SK-N-SH (cell line): ENCODE data around the gene CDC27. TPM values are rescaled to one million over a fixed set of nuclear protein-coding genes. Genes with fewer than 3 reads are reported as not detected.

Experiments used
- CTCF ChIA-PET: fragments of 300-600, 350-600 bp; formaldehyde crosslinking; extraction: SDS; loops from one replicate; lab custom pipeline; 2021; lab: Yijun Ruan, JAX
- POLR2A ChIA-PET: fragments of 350-600 bp; sonication (Branson Sonifier 250); formaldehyde crosslinking; extraction: SDS; loops from one replicate; lab custom pipeline; 2020; ENCODE audit warnings: antibody characterized with exemption, inconsistent platforms; lab: Yijun Ruan, JAX
- DNase-seq: peaks from one replicate; pipeline ENCODE4 v3.0.0; 2012
- H2AFZ ChIP-seq: fragments of 200-600 bp; sonication (generic); 2 replicates; pipeline ENCODE4 v1.8.1; 2016; ENCODE audit warnings: antibody characterized with exemption, mild to moderate bottlenecking, low read depth
- H3F3A ChIP-seq: fragments of 200-600 bp; sonication (generic); replicated peaks from 2 replicates; pipeline ENCODE3; 2016; ENCODE audit warnings: antibody characterized with exemption, mild to moderate bottlenecking; ENCODE audit not compliant: insufficient read depth
- H3K27ac ChIP-seq, 2 experiments: fragments of 200-500 bp in 1 of 2; fragments of 200-600 bp in 1 of 2; sonication (Bioruptor generic) in 1 of 2; sonication (generic), shearing (Covaris generic) in 1 of 2; 2 replicates each; pipeline versions ENCODE4 v1.5.1 to v1.6.1; 2014 to 2016; ENCODE audit warnings: low read depth in 2 of 2, inconsistent platforms in 1 of 2, low read length in 1 of 2, mild to moderate bottlenecking in 1 of 2, mixed read lengths in 1 of 2
- H3K27me3 ChIP-seq: fragments of 200-600 bp; sonication (generic), shearing (Covaris generic); 2 replicates; pipeline ENCODE4 v1.6.1; 2016; ENCODE audit warnings: mixed run types; ENCODE audit not compliant: insufficient read depth
- H3K36me3 ChIP-seq, 2 experiments: fragments of 200-500 bp in 1 of 2; fragments of 200-600 bp in 1 of 2; sonication (Bioruptor generic) in 1 of 2; sonication (generic) in 1 of 2; replicated peaks in 1 of 2; 2 replicates each; pipeline versions ENCODE3 to v1.5.1; 2014 to 2016; ENCODE audit warnings: low read length in 1 of 2, mild to moderate bottlenecking in 1 of 2; ENCODE audit not compliant: insufficient read depth in 2 of 2, control insufficient read depth in 1 of 2
- H3K4me1 ChIP-seq, 2 experiments: fragments of 200-500 bp in 1 of 2; fragments of 200-600 bp in 1 of 2; sonication (Bioruptor generic) in 1 of 2; sonication (generic), shearing (Covaris generic) in 1 of 2; 2 replicates each; pipeline versions ENCODE4 v1.5.1 to v1.6.1; 2014 to 2016; ENCODE audit warnings: low read depth in 1 of 2, low read length in 1 of 2, mixed run types in 1 of 2; ENCODE audit not compliant: insufficient read depth in 2 of 2, control insufficient read depth in 1 of 2
- H3K4me2 ChIP-seq: fragments of 200-600 bp; sonication (generic), shearing (Covaris generic); 2 replicates; pipeline ENCODE4 v1.6.1; 2017; ENCODE audit warnings: mixed run types
- H3K4me3 ChIP-seq, 2 experiments: fragments of 200-500 bp in 1 of 2; fragments of 200-600 bp in 1 of 2; sonication (Bioruptor generic) in 1 of 2; sonication (generic), shearing (Covaris generic) in 1 of 2; 2 replicates each; pipeline versions ENCODE4 v1.5.1 to v1.8.1; 2014 to 2016; ENCODE audit warnings: low read depth in 2 of 2, inconsistent platforms in 1 of 2, low read length in 1 of 2, mild to moderate bottlenecking in 1 of 2, mixed read lengths in 1 of 2, moderate library complexity in 1 of 2
- H3K79me2 ChIP-seq: fragments of 200-600 bp; sonication (generic); 2 replicates; pipeline ENCODE4 v1.8.1; 2017; ENCODE audit warnings: mild to moderate bottlenecking; ENCODE audit not compliant: insufficient read depth
- H3K9ac ChIP-seq: fragments of 200-600 bp; sonication (generic); 2 replicates; pipeline ENCODE4 v1.6.1; 2017; ENCODE audit warnings: mixed run types
- H3K9me2 ChIP-seq: fragments of 200-600 bp; sonication (generic); 2 replicates; pipeline ENCODE4 v1.6.1; 2017; ENCODE audit warnings: mixed run types
- H3K9me3 ChIP-seq: fragments of 200-600 bp; sonication (generic); 2 replicates; pipeline ENCODE4 v1.6.1; 2017; ENCODE audit warnings: mixed run types, mild to moderate bottlenecking, moderate library complexity
- H4K20me1 ChIP-seq: fragments of 200-600 bp; sonication (generic); 2 replicates; pipeline ENCODE4 v1.6.1; 2017; ENCODE audit warnings: mild to moderate bottlenecking, mixed run types; ENCODE audit not compliant: insufficient read depth
- CTCF ChIP-seq: fragments of 200-600 bp; sonication (generic); IDR thresholded peaks from 2 replicates; pipeline ENCODE4 v1.6.1; 2017; ENCODE audit warnings: antibody characterized with exemption, mild to moderate bottlenecking, moderate library complexity
- ELF1 ChIP-seq: IDR thresholded peaks from 2 replicates; pipeline ENCODE4 v1.4.0; 2012
- GABPA ChIP-seq: IDR thresholded peaks from 2 replicates; pipeline ENCODE4 v1.4.0; 2012; ENCODE audit warnings: low read depth, mild to moderate bottlenecking
- IRF3 ChIP-seq: fragments of 150-350 bp; IDR thresholded peaks from 2 replicates; pipeline ENCODE4 v1.6.1; 2016; ENCODE audit warnings: mild to moderate bottlenecking, low read depth, low read length
- JUND ChIP-seq: IDR thresholded peaks from 2 replicates; pipeline ENCODE4 v1.4.0; 2012
- MXI1 ChIP-seq: IDR thresholded peaks from 2 replicates; pipeline ENCODE4 v1.6.1; 2012; ENCODE audit warnings: mild to moderate bottlenecking, low read depth, low read length, improper control_type of control experiment
- NRF1 ChIP-seq: IDR thresholded peaks from 2 replicates; pipeline ENCODE4 v1.6.1; 2012; ENCODE audit warnings: low read depth, mild to moderate bottlenecking, low read length
- PBX3 ChIP-seq: IDR thresholded peaks from 2 replicates; pipeline ENCODE4; 2012
- RAD21 ChIP-seq: IDR thresholded peaks from 2 replicates; pipeline ENCODE4 v1.6.1; 2012; ENCODE audit warnings: mild to moderate bottlenecking, low read length
- REST ChIP-seq: IDR thresholded peaks from 2 replicates; pipeline ENCODE4 v1.6.1; 2012; ENCODE audit warnings: mild to moderate bottlenecking, low read depth, low read length, moderate library complexity
- SIN3A ChIP-seq: IDR thresholded peaks from 2 replicates; pipeline ENCODE4 v1.6.1; 2012; ENCODE audit warnings: low read depth, mild to moderate bottlenecking, low read length, moderate library complexity, borderline replicate concordance
- TAF1 ChIP-seq: IDR thresholded peaks from 2 replicates; pipeline ENCODE4 v1.6.1; 2012; ENCODE audit warnings: low read depth, mild to moderate bottlenecking, low read length, moderate library complexity, borderline replicate concordance
- TEAD4 ChIP-seq: IDR thresholded peaks from 2 replicates; pipeline ENCODE4 v1.4.0; 2012; ENCODE audit warnings: mild to moderate bottlenecking, borderline replicate concordance; ENCODE audit not compliant: insufficient read depth
- WGBS: methylation state at CpG from one replicate; pipeline ENCODE4 v1.1.6; 2017; ENCODE audit warnings: low lambda C conversion rate; 5-methylcytosine and 5-hydroxymethylcytosine counted together
- polyA plus RNA-seq, 3 experiments: library from polyadenylated mRNA; depleted of rRNA; stranded (reverse); fragments of >200 nt; gene quantifications; 2 replicates each; pipeline ENCODE4 v1.2.3, GENCODE V29; 2012
- TF ChIP-seq, protein P1 (sequence below): IDR thresholded peaks from 2 replicates; pipeline ENCODE4 v1.4.0; 2012; ENCODE audit warnings: low read depth, borderline replicate concordance

CDC27 gene
- polyA plus RNA-seq, 1 of the 3 experiments (the other 2 are of a cell fraction): 44.3 TPM

DNA sequence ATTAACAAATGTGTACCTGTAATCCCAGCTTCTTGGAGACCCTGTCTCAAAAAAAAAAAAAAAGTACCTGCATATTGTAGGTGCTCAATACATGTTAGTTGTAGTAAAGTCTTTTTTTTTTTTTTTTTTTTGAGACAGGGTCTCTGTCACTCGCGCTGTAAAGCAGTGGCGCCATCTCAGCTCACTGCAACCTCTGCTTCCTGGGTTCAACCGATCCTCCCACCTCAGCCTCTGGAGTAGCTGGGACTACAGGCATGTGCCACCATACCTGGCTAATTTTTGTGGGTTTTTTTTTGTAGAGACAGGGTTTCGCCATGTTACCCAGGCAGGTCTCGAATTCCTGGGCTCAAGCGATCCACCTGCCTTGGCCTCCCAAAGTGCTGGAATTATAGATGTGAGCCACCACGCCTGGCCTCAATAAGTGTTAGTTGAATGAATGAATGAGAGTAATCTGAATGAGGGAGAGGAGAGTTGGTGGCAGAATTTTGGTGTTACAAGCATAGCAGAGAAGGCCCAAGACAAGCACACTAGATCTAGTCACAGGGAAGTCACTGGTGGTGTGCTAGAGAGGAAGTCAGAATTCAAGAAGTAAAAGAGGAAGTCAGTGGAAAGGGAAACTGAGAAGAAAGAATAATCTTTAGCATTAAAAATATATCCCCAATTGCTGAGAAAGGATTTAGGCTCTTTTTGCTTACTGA, 10.7 kb upstream of the CDC27 start:
- H3K9me3 ChIP-seq: 0 out of 2 replicates have a peak, but pooled peaks cover 7% of the 10 kb centered on the region
- no peaks in the 10 kb centered on the region for H3K36me3 ChIP-seq
- H3F3A ChIP-seq: no peaks in the 10 kb centered on the region
- no peaks in the 10 kb centered on the region for H3K27me3 ChIP-seq
- no peak overlapping the region for H3K4me3 ChIP-seq
- POLR2A ChIA-PET: no interaction called here
- CTCF ChIA-PET: interaction anchor here (0.9 to 1.9 kb wide), 7 partner anchors 9 to 1007 kb away, joined by 3 to 6 read pairs (median 3); partner anchors contain the start of gene KANSL1
- no peak overlapping the region for H2AFZ ChIP-seq
- WGBS: 91% methylated on average over 8 of the region's 8 CpGs
- H4K20me1 ChIP-seq: no peaks in the 10 kb centered on the region
- no peak overlapping the region for H3K4me2 ChIP-seq
- H3K79me2 ChIP-seq: no peaks in the 10 kb centered on the region
- peaks cover 4% of the 10 kb centered on the region; the same call in 1 of the 2 replicates for H3K9me2 ChIP-seq
- H3K27ac ChIP-seq: no peak overlapping the region
- no peak for DNase-seq
- TF ChIP-seq JUND (no peak), PBX3 (no peak), CTCF (no peak), TEAD4 (no peak), SIN3A (no peak), REST (no peak), NRF1 (no peak), RAD21 (no peak), IRF3 (no peak), MXI1 (no peak), TAF1 (no peak), ELF1 (no peak), GABPA (no peak)
- TF ChIP-seq, protein P1, sequence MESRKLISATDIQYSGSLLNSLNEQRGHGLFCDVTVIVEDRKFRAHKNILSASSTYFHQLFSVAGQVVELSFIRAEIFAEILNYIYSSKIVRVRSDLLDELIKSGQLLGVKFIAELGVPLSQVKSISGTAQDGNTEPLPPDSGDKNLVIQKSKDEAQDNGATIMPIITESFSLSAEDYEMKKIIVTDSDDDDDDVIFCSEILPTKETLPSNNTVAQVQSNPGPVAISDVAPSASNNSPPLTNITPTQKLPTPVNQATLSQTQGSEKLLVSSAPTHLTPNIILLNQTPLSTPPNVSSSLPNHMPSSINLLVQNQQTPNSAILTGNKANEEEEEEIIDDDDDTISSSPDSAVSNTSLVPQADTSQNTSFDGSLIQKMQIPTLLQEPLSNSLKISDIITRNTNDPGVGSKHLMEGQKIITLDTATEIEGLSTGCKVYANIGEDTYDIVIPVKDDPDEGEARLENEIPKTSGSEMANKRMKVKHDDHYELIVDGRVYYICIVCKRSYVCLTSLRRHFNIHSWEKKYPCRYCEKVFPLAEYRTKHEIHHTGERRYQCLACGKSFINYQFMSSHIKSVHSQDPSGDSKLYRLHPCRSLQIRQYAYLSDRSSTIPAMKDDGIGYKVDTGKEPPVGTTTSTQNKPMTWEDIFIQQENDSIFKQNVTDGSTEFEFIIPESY: no peak
- TF ChIP-seq, all 33 proteins: peak for 0
- Histone ChIP-seq H3K4me1 (no peaks in the 10 kb centered on the region), H3K9ac (no peak overlapping the region)
